ENCODE measurements around the gene ZNF423. TPM values are rescaled to one million over a fixed set of nuclear protein-coding genes. Genes with fewer than 3 reads are reported as not detected.

Gene ZNF423
- total and polyA plus RNA-seq, 9 of the 15 experiments (the other 6 are each of a cell fraction or from before 2014, with no cell fraction given): not detected

DNA sequence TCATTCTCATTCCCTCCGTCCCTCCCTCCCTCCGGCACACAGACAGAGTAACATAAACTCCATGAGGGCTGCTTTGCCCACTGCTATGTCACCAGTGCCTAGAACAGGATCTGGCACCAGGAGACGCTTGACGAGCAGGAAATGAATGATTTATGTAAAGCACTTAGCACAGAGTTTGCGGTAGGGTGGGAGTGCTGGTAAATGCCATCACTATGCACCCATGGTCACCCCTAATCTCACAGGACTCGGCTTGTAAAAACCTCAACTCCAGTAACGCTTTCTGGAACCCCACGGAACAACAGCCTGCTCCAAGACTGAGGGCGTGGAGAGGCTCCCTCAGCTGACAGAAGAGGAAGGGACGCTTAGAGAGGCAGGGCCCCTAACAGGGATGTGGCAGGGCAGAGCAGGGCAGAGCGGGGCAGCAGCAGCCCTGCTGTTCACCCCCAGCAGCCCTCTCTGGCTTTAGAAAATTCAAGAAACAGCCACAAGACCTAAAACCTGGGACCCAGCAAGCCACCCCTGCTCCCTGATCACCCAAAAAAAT is 325.4 kb downstream of the ZNF423 start (continued):
- TF ChIP-seq, protein P1, sequence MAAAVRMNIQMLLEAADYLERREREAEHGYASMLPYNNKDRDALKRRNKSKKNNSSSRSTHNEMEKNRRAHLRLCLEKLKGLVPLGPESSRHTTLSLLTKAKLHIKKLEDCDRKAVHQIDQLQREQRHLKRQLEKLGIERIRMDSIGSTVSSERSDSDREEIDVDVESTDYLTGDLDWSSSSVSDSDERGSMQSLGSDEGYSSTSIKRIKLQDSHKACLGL (CRISPR knock-in tag; IDR thresholded peaks at IDR 0.05; ENCODE audit: borderline replicate concordance, poor library complexity, severe bottlenecking): no peak
- TF ChIP-seq, protein P2, sequence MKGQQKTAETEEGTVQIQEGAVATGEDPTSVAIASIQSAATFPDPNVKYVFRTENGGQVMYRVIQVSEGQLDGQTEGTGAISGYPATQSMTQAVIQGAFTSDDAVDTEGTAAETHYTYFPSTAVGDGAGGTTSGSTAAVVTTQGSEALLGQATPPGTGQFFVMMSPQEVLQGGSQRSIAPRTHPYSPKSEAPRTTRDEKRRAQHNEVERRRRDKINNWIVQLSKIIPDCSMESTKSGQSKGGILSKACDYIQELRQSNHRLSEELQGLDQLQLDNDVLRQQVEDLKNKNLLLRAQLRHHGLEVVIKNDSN (CRISPR knock-in tag; IDR thresholded peaks at IDR 0.05): no peak
- TF ChIP-seq DMBX1 (CRISPR knock-in tag; IDR thresholded peaks at IDR 0.05; ENCODE audit: borderline replicate concordance): no peak

GRCh38 chr16:49529411-49530045 is 326.4 kb downstream of the ZNF423 start:
- Histone ChIP-seq H3K79me2 (ENCODE audit: control insufficient read depth, insufficient read depth, low read length) (no peaks in the 10 kb centered on the region), H3K4me3 (no peak overlapping the region), H2AFZ (ENCODE audit: low read depth, low read length) (no peak overlapping the region), H3K9ac (ENCODE audit: insufficient read depth in 1 of 2, low read depth in 2 of 2, low read length in 2 of 2) (no peak overlapping the region), H3K27me3 (ENCODE audit: control insufficient read depth in 2 of 2, insufficient read depth in 2 of 2, low read length in 2 of 2) (peaks cover 15 to 68% of the 10 kb centered on the region in 2 experiments), H3K4me1 (replicated peaks in 1 of 2; ENCODE audit: control insufficient read depth in 2 of 2, insufficient read depth in 2 of 2, low read length in 2 of 2) (peaks cover 0 to 2% of the 10 kb centered on the region in 2 experiments; a peak in 2 of 5 replicates), H3K9me3 (replicated peaks; ENCODE audit: control insufficient read depth, insufficient read depth, low read depth, low read length) (no peaks in the 10 kb centered on the region), H3K27ac (ENCODE audit: extremely low read depth, low read depth, low read length) (no peak overlapping the region), H3K36me3 (ENCODE audit: control insufficient read depth, insufficient read depth, low read length) (no peaks in the 10 kb centered on the region), H3K4me2 (ENCODE audit: insufficient read depth, low read length) (no peak overlapping the region), H4K20me1 (replicated peaks; ENCODE audit: control insufficient read depth, insufficient read depth, low read length) (peaks cover 5% of the 10 kb centered on the region; the same call in 1 of the 2 replicates), H3K9me1 (ENCODE audit: control insufficient read depth, insufficient read depth, low read length) (no peaks in the 10 kb centered on the region)
- CTCF ChIA-PET (ENCODE audit: low intra/inter-chr PET ratio): no interaction called here
- FAIRE-seq (no peak), ATAC-seq (no peak), DNase-seq (ENCODE audit: extremely low read depth in 1 of 4, low spot score in 3 of 4) (no peak)
- intact Hi-C loops (cut with micrococcal nuclease) (no loop called here), in situ Hi-C loops (cut with MboI) (no loop called here)
- TF ChIP-seq SRSF7 (optimal IDR thresholded peaks at IDR 0.05; ENCODE audit: low read depth, low read length) (no peak), SOX6 (IDR thresholded peaks at IDR 0.05) (no peak), FOXA1 (IDR thresholded peaks at IDR 0.05; ENCODE audit: borderline replicate concordance) (no peak), MCM3 (IDR thresholded peaks at IDR 0.05) (no peak), COPS2 (conservative IDR thresholded peaks at IDR 0.05) (no peak), E2F1 (CRISPR knock-in tag; IDR thresholded peaks at IDR 0.05) (no peak), TAL1 (IDR thresholded peaks at IDR 0.05) (no peak), SIRT6 (IDR thresholded peaks at IDR 0.05; ENCODE audit: low read depth, low read length) (no peak)
- no TSS peak for BruUV-seq (replicated peaks)
- 3% methylated on average over 10 of the region's 14 CpGs for WGBS (ENCODE audit: insufficient coverage, low coverage, missing lambda C conversion rate)
- POLR2A ChIA-PET: interaction anchor here (0.7 to 0.9 kb wide), 3 partner anchors 20 to 571 kb away, joined by 3 read pairs; no protein-coding TSS in a partner anchor
